GM19023 (cell line): ENCODE measurements around the gene CTCF.

Experiments used
- ATAC-seq: cut with Tn5 transposase; IDR thresholded peaks from one replicate; pipeline ENCODE4 v1.9.1; 2021; ENCODE audit warnings: mild to moderate bottlenecking, moderate library complexity; ENCODE audit not compliant: unreplicated experiment

The CTCF gene

DNA sequence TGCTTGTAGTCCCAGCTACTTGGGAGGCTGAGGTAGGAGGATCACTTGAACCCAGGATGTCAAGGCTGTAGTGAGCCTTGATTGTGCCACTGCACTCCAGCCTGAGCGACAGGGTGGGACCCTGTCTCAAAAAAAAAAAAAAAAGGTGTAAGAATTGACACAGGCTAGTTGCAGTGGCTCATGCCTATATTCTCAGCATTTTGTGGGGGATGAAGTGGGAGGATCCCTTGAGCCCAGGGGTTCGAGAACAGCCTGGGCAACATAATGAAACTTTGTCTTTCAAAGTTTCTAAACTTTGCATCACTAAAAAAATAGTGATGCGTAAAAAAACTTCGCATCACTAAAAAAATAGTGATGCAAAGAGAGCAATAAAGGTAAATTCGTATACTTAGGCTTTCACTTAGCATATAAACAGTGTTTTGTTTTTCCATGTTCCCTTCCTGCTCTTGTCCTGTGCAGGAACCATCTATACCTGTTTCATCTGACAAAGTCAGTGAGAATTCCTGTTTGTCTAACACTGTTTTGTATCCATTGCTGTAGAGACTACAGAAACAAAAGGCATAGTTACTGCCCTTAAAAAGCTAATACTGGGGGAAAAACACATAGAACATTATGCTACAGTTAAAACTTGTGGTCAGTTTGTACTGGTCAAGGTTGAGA lies 32.1 kb downstream of the CTCF start:
- no peak for ATAC-seq

DNA sequence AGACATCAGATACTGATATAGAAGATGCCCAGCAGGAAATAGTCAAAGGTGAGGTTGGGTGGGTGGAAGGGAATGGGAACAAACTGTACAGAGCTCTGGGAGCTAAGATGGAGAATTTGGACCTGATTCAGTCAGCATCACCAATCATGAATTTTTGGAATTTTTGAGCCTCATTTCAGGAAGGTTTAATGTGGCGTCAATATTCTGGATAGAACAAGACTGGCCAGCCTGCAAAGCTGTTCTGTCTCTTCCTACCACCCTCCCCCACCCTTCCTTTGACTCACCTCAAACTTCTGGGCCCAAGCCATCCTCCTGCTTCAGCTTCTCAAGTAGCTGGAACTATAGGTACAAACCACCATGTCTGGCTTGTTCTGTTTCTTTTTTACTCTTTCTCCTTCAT lies 32.6 kb downstream of the CTCF start:
- ATAC-seq: no peak

DNA sequence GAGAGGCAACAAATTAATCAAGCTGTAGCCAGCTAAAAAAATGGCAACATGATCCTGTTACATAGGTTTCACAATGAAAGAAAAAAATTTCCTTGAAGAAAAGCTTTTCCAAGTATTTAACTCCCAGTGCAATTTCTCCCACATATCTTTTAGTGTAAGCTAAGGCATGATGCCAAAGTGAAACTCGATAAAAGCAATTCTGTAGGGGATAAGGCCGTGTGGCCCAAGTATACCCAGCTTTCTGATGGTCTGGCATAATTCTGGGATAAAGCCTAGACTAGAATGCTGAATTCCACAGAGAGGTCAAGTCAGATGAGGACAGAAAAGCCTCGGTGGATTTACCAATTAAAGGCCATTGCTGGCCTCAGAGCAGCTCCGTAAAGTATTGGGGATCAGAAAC lies 36.2 kb downstream of the CTCF start:
- no peak for ATAC-seq

DNA sequence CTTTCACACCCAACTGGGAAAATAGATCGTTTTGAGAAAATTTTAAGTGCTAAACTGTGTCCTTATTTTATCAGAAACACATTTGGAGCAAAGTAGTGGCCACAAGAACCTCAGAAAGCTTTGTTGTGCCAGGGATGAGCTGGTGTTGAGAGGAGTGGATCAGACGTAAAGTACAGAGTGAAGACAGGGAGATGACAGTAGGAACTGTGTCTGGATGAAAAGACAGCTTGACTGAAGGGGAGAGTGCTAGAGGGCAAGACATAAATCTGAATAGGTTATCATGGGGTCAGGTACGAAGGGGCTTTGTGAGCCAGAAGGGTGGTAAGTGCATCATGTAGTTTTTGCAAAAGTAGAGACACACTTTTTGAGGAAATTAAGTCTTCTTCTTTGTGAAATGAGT lies 43.3 kb downstream of the CTCF start:
- no peak for ATAC-seq

GRCh38 chr16:67606632-67607031 lies 44.3 kb downstream of the CTCF start:
- no peak for ATAC-seq

GRCh38 chr16:67608364-67608763 lies 46.0 kb downstream of the CTCF start:
- ATAC-seq: no peak

DNA sequence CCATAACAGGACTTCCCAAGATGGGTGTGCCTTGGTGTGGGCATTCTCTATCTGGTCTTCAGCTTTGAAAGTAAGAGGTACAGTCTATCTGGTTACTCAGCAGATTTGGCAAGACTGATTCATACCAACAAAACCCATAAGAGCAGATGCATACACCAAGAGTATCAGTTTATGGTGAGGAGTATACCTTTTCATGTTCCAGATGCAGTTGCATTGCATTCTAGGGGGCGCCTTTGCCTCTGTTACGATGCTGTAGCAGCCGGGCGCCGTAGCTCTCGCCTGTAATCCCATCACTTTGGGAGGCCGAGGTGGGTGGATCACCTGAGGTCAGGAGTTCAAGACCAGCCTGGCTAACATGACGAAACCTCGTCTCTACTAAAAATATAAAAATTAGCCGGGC lies 51.5 kb downstream of the CTCF start:
- no peak for ATAC-seq

DNA sequence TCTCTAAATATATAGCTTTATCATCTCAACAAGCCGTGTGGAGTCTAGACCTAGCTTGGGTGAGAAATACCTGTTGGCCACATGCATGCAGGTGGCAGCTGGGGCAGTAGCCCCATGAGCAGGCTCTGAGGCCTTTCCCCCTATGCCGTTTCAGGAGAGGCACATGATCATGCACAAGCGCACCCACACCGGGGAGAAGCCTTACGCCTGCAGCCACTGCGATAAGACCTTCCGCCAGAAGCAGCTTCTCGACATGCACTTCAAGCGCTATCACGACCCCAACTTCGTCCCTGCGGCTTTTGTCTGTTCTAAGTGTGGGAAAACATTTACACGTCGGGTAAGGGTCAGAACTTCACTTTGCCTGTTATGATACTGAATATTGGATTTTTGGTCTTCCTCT lies 65.9 kb downstream of the CTCF start:
- ATAC-seq: no peak

- ATAC-seq: no peak
Observed at GRCh38 chr16:67632415-67633172, 70.3 kb downstream of the CTCF start.

DNA sequence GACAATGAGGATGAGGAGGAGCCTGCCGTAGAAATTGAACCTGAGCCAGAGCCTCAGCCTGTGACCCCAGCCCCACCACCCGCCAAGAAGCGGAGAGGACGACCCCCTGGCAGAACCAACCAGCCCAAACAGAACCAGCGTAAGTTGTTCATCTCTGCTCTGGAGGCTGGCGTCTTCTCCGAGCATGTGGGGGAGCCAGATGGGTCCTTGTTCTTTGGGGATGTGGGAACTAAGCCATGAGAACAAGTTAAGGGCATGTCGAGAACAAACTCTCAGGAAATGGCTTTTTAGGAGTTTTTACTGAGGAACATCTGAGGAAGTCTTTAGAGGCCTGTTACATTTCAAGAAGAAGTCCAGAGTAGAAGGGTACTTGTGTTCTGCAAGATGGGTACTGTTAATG lies 74.4 kb downstream of the CTCF start:
- no peak for ATAC-seq

- no peak for ATAC-seq
Observed at GRCh38 chr16:67637625-67638024, 75.3 kb downstream of the CTCF start.

- no peak for ATAC-seq
Observed at GRCh38 chr16:67641779-67642708, 79.7 kb downstream of the CTCF start.

DNA sequence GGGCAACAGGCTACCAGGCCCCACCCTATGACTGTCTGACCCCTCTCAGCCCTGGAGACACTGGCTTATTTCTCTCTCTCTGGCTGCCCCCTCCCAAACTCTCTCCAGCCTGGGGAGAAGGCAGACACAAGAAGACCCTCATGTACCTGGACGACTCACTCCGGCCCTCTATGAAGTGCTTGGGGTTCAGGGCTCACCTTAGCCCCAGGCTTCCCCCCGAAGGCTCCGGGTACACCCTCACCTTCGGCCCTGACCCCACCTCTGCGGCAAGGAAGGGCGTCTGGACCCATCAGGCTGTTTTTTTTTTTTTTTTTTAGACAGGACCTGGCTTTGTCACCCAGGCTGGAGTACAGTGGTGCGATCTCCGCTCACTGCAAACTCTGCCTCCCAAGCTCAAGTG lies 81.7 kb downstream of the CTCF start:
- no peak for ATAC-seq

DNA sequence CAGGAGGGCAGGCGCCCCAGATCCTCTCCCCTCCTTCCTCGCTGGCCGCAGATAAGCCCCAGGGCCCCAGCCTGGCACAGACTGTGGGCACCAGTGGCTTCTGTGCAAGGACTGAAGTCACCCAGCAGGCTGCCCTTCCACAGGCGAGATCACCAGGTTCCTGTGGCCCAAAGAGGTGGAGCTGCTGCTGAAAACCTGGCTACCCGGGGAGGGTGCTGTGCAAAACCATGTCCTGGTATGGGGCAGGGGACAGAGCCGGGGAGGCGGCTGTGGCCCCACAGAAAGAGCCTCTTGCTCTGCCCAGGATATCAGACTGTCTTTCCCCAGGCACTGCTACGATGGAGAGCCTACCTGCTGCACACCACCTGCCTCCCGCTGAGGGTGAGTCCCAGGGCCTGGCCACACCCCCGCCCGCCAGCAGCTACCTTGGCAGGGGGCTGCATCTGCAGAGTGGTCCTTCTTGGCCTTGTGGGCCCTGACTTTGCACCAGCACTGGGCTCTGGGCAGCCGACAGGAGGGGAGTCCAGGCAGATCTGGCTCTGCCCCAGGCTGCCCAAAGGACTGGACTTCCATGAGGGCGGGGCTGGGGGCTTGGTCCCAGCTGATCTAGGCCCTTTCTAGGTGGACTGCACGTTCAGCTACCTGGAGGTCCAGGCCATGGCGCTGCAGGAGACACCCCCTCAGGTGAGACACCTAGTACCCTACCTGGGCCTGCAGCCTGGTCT lies 83.2 kb downstream of the CTCF start:
- ATAC-seq: no peak

DNA sequence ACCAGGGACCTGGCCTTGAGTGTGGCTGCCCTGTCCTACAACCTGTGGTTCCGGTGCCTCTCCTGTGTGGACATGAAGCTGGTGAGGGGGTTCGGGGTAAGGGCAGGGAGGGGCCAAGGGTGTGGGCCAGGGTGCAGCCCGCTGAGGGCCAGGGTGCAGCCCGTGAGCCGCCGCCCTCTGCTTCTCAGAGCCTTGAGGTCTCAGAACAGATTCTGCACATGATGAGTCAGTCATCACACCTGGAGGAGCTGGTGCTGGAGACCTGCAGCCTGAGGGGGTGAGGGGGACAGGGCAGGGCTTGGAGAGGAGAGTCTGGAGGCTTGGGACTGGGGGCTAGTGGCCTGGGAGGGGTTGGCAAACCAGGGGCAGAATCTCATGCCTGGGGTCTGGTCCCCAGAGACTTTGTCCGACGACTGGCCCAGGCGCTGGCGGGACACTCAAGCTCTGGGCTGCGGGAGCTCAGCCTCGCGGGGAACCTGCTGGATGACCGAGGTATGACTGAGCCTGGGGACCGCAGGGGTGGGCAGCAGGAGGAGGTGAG lies 84.9 kb downstream of the CTCF start:
- no peak for ATAC-seq

GRCh38 chr16:67647681-67648080 lies 85.4 kb downstream of the CTCF start:
- ATAC-seq: no peak

DNA sequence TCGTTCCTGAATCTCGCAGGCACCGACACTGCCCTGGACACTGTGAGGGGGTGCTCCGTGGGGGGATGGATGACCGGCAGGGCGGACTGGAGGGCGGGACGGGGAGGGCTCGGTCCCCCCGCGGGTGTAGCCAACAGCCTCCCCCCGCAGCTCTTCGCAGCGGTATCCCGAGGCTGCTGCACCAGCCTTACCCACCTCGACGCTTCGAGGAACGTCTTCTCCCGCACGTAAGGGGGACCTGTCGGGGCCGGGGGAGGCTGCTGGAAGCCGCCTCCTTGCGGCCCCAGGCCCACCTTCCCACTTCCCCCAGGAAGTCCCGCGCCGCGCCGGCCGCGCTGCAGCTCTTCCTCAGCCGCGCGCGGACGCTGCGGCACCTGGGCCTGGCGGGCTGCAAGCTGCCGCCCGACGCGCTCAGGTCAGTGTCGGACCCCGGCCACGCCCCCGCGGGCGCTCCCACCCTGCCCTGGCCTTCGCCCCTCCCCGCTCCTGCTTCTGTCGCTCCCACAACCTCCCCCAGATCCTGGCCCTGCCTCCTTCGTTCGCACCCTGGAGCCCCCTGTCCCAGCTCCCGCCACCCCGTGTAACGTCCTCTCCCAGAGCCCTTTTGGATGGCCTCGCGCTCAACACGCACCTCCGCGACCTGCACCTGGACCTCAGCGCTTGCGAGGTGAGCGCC lies 85.9 kb downstream of the CTCF start:
- no peak for ATAC-seq

- ATAC-seq: no peak
Observed at GRCh38 chr16:67648764-67649407, 86.6 kb downstream of the CTCF start.

GRCh38 chr16:67649494-67649931 lies 87.2 kb downstream of the CTCF start:
- no peak for ATAC-seq

- ATAC-seq: no peak
Observed at GRCh38 chr16:67650023-67650422, 87.7 kb downstream of the CTCF start.
